ENCODE data around the gene KRTAP4-11. TPM values are rescaled to one million over a fixed set of nuclear protein-coding genes. Genes with fewer than 3 reads are reported as not detected.
"Not testable (repeated sequence)": the region's sequence is repeated elsewhere in the genome, so short reads cannot be mapped to it uniquely, and the experiment has no call there.

Gene KRTAP4-11
- total RNA-seq: not detected

- H3K27me3 ChIP-seq (replicated peaks; ENCODE audit: insufficient read depth); H3K4me3 ChIP-seq; H3K27ac ChIP-seq; H3K36me3 ChIP-seq; ATAC-seq (ENCODE audit: insufficient number of reproducible peaks, low FRiP score, low read depth); DNase-seq (ENCODE audit: low spot score); H3K9me3 ChIP-seq; H3K4me1 ChIP-seq (ENCODE audit: control insufficient read depth in 1 of 2, low read depth in 2 of 2): not testable (repeated sequence)
Measured at GRCh38 chr17:41117846-41118386, at the start of gene KRTAP4-11. Gene KRTAP4-11 (minus strand): TSS chr17:41118373. CDS start chr17:41118315, 58 bp downstream.

GRCh38 chr17:41167561-41167960 is 49.4 kb upstream of the KRTAP4-11 start:
- no peaks in the 10 kb centered on the region for H3K9me3 ChIP-seq
- no peak overlapping the region for H3K4me3 ChIP-seq
- no peaks in the 10 kb centered on the region for H3K36me3 ChIP-seq
- H3K27me3 ChIP-seq (replicated peaks; ENCODE audit: insufficient read depth): no peaks in the 10 kb centered on the region
- TF ChIP-seq CTCF (IDR thresholded peaks at IDR 0.05): no peak
- no peak overlapping the region for H3K27ac ChIP-seq
- no peaks in the 10 kb centered on the region for H3K4me1 ChIP-seq (ENCODE audit: control insufficient read depth in 1 of 2, low read depth in 2 of 2)
- ATAC-seq (ENCODE audit: insufficient number of reproducible peaks, low FRiP score, low read depth) (no peak), DNase-seq (ENCODE audit: low spot score) (no peak)

GRCh38 chr17:41163828-41164227 is 45.7 kb upstream of the KRTAP4-11 start:
- Histone ChIP-seq H3K9me3 (no peaks in the 10 kb centered on the region), H3K27me3 (replicated peaks; ENCODE audit: insufficient read depth) (no peaks in the 10 kb centered on the region), H3K27ac (no peak overlapping the region), H3K4me3 (no peak overlapping the region), H3K36me3 (no peaks in the 10 kb centered on the region), H3K4me1 (ENCODE audit: control insufficient read depth in 1 of 2, low read depth in 2 of 2) (no peaks in the 10 kb centered on the region)
- ATAC-seq (ENCODE audit: insufficient number of reproducible peaks, low FRiP score, low read depth) (no peak), DNase-seq (ENCODE audit: low spot score) (no peak)
- no peak for TF ChIP-seq CTCF (IDR thresholded peaks at IDR 0.05)

GRCh38 chr17:41160648-41161047 is 42.5 kb upstream of the KRTAP4-11 start, which contains the start of gene KRTAP4-4:
Gene KRTAP4-4 (minus strand): TSS chr17:41160748. CDS start chr17:41160691, 57 bp downstream.
- no peaks in the 10 kb centered on the region for H3K27me3 ChIP-seq (replicated peaks; ENCODE audit: insufficient read depth)
- H3K9me3 ChIP-seq: no peaks in the 10 kb centered on the region
- no peak within 1 kb of the TSS for H3K27ac ChIP-seq
- no peaks in the 10 kb centered on the region for H3K4me1 ChIP-seq (ENCODE audit: control insufficient read depth in 1 of 2, low read depth in 2 of 2)
- H3K36me3 ChIP-seq: no peaks in the 10 kb centered on the region
- no peak within 1 kb of the TSS for H3K4me3 ChIP-seq
- DNase-seq (ENCODE audit: low spot score): no peak
- no peak for ATAC-seq (ENCODE audit: insufficient number of reproducible peaks, low FRiP score, low read depth)
- no peak for TF ChIP-seq CTCF (IDR thresholded peaks at IDR 0.05)

- not testable (repeated sequence) for H3K27me3 ChIP-seq (replicated peaks; ENCODE audit: insufficient read depth); H3K36me3 ChIP-seq; H3K4me3 ChIP-seq; H3K27ac ChIP-seq; H3K4me1 ChIP-seq (ENCODE audit: control insufficient read depth in 1 of 2, low read depth in 2 of 2); H3K9me3 ChIP-seq; DNase-seq (ENCODE audit: low spot score); ATAC-seq (ENCODE audit: insufficient number of reproducible peaks, low FRiP score, low read depth)
Measured at GRCh38 chr17:41160190-41160589, 42.0 kb upstream of the KRTAP4-11 start.

- H3K9me3 ChIP-seq: no peaks in the 10 kb centered on the region
- DNase-seq (ENCODE audit: low spot score): no peak
Measured at GRCh38 chr17:41153856-41154255, 35.7 kb upstream of the KRTAP4-11 start.

More at GRCh38 chr17:41153856-41154255, 35.7 kb upstream of the KRTAP4-11 start:
- Histone ChIP-seq H3K27me3 (replicated peaks; ENCODE audit: insufficient read depth) (no peaks in the 10 kb centered on the region), H3K36me3 (no peaks in the 10 kb centered on the region), H3K4me1 (ENCODE audit: control insufficient read depth in 1 of 2, low read depth in 2 of 2) (no peaks in the 10 kb centered on the region), H3K27ac (no peak overlapping the region), H3K4me3 (no peak overlapping the region)
- no peak for ATAC-seq (ENCODE audit: insufficient number of reproducible peaks, low FRiP score, low read depth)
- no peak for TF ChIP-seq CTCF (IDR thresholded peaks at IDR 0.05)

All from thoracic aorta (tissue), 2 donors.